ENCODE data around the gene EXOC4. TPM values are rescaled to one million over a fixed set of nuclear protein-coding genes. Genes with fewer than 3 reads are reported as not detected.

The EXOC4 gene
- total RNA-seq, 2 donors from 2014 or later, result 106 to 115 TPM

- Mint-ChIP-seq H3K4me3 (no peak overlapping the region), H3K27ac (no peak overlapping the region), H3K36me3 (ENCODE audit: low read depth) (peaks cover 16% of the 10 kb centered on the region), H3K9me3 (peaks cover 15% of the 10 kb centered on the region), H3K4me1 (peaks cover 3% of the 10 kb centered on the region), H3K27me3 (ENCODE audit: insufficient read depth) (no peaks in the 10 kb centered on the region)
- no peak overlapping the region for H3K27ac ChIP-seq (ENCODE audit: low read depth, low read length)
- no peak overlapping the region for H3K4me3 ChIP-seq (ENCODE audit: low read length)
- peaks cover 9% of the 10 kb centered on the region for H3K9me3 ChIP-seq (ENCODE audit: control insufficient read depth, low read length)
- peaks cover 12% of the 10 kb centered on the region for H3K36me3 ChIP-seq (ENCODE audit: control insufficient read depth, insufficient read depth, low read length)
- no peaks in the 10 kb centered on the region for H3K27me3 ChIP-seq (ENCODE audit: control insufficient read depth, insufficient read depth, low read length, poor library complexity, severe bottlenecking)
- no peak overlapping the region for H3K9ac ChIP-seq (ENCODE audit: extremely low read depth, low read length, poor library complexity, severe bottlenecking)
- peaks cover 3% of the 10 kb centered on the region for H3K4me1 ChIP-seq (ENCODE audit: control insufficient read depth, insufficient read depth, low read length)
- TF ChIP-seq CTCF (conservative IDR thresholded peaks at IDR 0.05), result no peak
- DNase-seq, result no peak
Measured at GRCh38 chr7:133361806-133362205, 108.9 kb downstream of the EXOC4 start.

GRCh38 chr7:133364959-133365690 is 112.2 kb downstream of the EXOC4 start:
- Mint-ChIP-seq H3K36me3 (ENCODE audit: low read depth) (peaks cover 15% of the 10 kb centered on the region), H3K4me1 (peaks cover 12% of the 10 kb centered on the region), H3K27me3 (ENCODE audit: insufficient read depth) (no peaks in the 10 kb centered on the region), H3K27ac (no peak overlapping the region), H3K9me3 (peaks cover 15% of the 10 kb centered on the region), H3K4me3 (no peak overlapping the region)
- H3K4me3 ChIP-seq (ENCODE audit: low read length), result no peak overlapping the region
- H3K36me3 ChIP-seq (ENCODE audit: control insufficient read depth, insufficient read depth, low read length), result peaks cover 6% of the 10 kb centered on the region
- TF ChIP-seq CTCF (conservative IDR thresholded peaks at IDR 0.05), result no peak
- peaks cover 9% of the 10 kb centered on the region for H3K9me3 ChIP-seq (ENCODE audit: control insufficient read depth, low read length)
- no peaks in the 10 kb centered on the region for H3K27me3 ChIP-seq (ENCODE audit: control insufficient read depth, insufficient read depth, low read length, poor library complexity, severe bottlenecking)
- H3K27ac ChIP-seq (ENCODE audit: low read depth, low read length), result no peak overlapping the region
- H3K9ac ChIP-seq (ENCODE audit: extremely low read depth, low read length, poor library complexity, severe bottlenecking), result no peak overlapping the region
- H3K4me1 ChIP-seq (ENCODE audit: control insufficient read depth, insufficient read depth, low read length), result peaks cover 4% of the 10 kb centered on the region
- no peak for DNase-seq
- 92 to 100% methylated on average over 1 to 4 of the region's 4 CpGs for WGBS, 2 experiments (ENCODE audit: insufficient coverage in 1 of 2, insufficient read length in 1 of 2)

DNA sequence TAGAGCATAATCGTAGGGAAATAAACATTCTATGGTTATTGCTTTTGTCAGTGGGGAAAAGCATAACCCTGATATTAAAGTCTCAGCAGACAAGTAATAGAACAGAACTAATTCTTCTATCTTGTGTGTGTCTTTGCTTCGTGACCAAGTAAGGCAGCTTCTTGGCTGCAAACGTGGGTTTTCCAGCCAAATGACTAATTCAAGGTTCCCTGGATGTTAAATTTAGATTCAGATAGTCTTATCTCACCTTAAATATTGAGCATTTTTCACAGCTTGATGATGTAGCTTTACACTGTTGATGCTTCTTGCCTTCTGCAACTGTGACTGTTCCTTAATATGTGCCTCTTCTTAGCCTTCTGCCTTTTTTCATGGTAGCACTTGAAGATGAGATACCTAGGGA is 113.0 kb downstream of the EXOC4 start:
- WGBS, 2 experiments (ENCODE audit: insufficient coverage in 1 of 2, insufficient read length in 1 of 2), result 90 to 94% methylated on average over 2 to 3 of the region's 3 CpGs
- no peak overlapping the region for H3K27ac ChIP-seq (ENCODE audit: low read depth, low read length)

More for the DNA sequence above, 113.0 kb downstream of the EXOC4 start:
- Mint-ChIP-seq H3K4me3 (no peak overlapping the region), H3K27me3 (ENCODE audit: insufficient read depth) (no peaks in the 10 kb centered on the region), H3K36me3 (ENCODE audit: low read depth) (peaks cover 9% of the 10 kb centered on the region), H3K9me3 (peaks cover 9% of the 10 kb centered on the region), H3K4me1 (peaks cover 16% of the 10 kb centered on the region), H3K27ac (no peak overlapping the region)
- H3K27me3 ChIP-seq (ENCODE audit: control insufficient read depth, insufficient read depth, low read length, poor library complexity, severe bottlenecking), result no peaks in the 10 kb centered on the region
- no peak for DNase-seq
- H3K9me3 ChIP-seq (ENCODE audit: control insufficient read depth, low read length), result peaks cover 8% of the 10 kb centered on the region
- H3K9ac ChIP-seq (ENCODE audit: extremely low read depth, low read length, poor library complexity, severe bottlenecking), result no peak overlapping the region
- no peak for TF ChIP-seq CTCF (conservative IDR thresholded peaks at IDR 0.05)
- H3K4me3 ChIP-seq (ENCODE audit: low read length), result no peak overlapping the region
- peaks cover 4% of the 10 kb centered on the region for H3K4me1 ChIP-seq (ENCODE audit: control insufficient read depth, insufficient read depth, low read length)
- H3K36me3 ChIP-seq (ENCODE audit: control insufficient read depth, insufficient read depth, low read length), result peaks cover 5% of the 10 kb centered on the region
